GM18520 (cell line): Measurements from ENCODE around the gene CFAP221.
"Not testable (repeated sequence)": the region's sequence is repeated elsewhere in the genome, so short reads cannot be mapped to it uniquely, and the experiment has no call there.

Source experiments
- ATAC-seq: cut with Tn5 transposase; IDR thresholded peaks from one replicate; pipeline ENCODE4 v1.9.1; 2021; ENCODE audit not compliant: unreplicated experiment

The CFAP221 gene

GRCh38 chr2:119584469-119584868 is 40.2 kb downstream of the CFAP221 start:
- ATAC-seq: no peak

GRCh38 chr2:119586085-119586484 is 41.8 kb downstream of the CFAP221 start:
- no peak for ATAC-seq

- no peak for ATAC-seq
Observed at GRCh38 chr2:119590873-119591272, 46.6 kb downstream of the CFAP221 start.

GRCh38 chr2:119591523-119591922 is 47.3 kb downstream of the CFAP221 start:
- ATAC-seq: no peak

GRCh38 chr2:119592436-119592835 is 48.2 kb downstream of the CFAP221 start:
- ATAC-seq: no peak

- ATAC-seq: no peak
Observed at GRCh38 chr2:119596638-119597037, 52.4 kb downstream of the CFAP221 start.

GRCh38 chr2:119598596-119599263 is 54.5 kb downstream of the CFAP221 start:
- no peak for ATAC-seq

GRCh38 chr2:119599384-119599783 is 55.1 kb downstream of the CFAP221 start:
- no peak for ATAC-seq

- no peak for ATAC-seq
Observed at GRCh38 chr2:119605096-119605495, 60.8 kb downstream of the CFAP221 start.

GRCh38 chr2:119606674-119607073 is 62.4 kb downstream of the CFAP221 start:
- ATAC-seq: no peak

GRCh38 chr2:119608553-119608952 is 64.3 kb downstream of the CFAP221 start:
- ATAC-seq: no peak

GRCh38 chr2:119609337-119609736 is 65.1 kb downstream of the CFAP221 start:
- ATAC-seq: no peak

GRCh38 chr2:119614140-119614539 is 69.9 kb downstream of the CFAP221 start:
- not testable (repeated sequence) for ATAC-seq

GRCh38 chr2:119616421-119616820 is 72.2 kb downstream of the CFAP221 start:
- no peak for ATAC-seq

- no peak for ATAC-seq
Observed at GRCh38 chr2:119617455-119617854, 73.2 kb downstream of the CFAP221 start.

GRCh38 chr2:119618725-119619124 is 74.5 kb downstream of the CFAP221 start:
- ATAC-seq: not testable (repeated sequence)

- ATAC-seq: no peak
Observed at GRCh38 chr2:119625226-119625625, 81.0 kb downstream of the CFAP221 start.

GRCh38 chr2:119629323-119629825 is 85.1 kb downstream of the CFAP221 start:
- no peak for ATAC-seq

GRCh38 chr2:119630121-119630520 is 85.9 kb downstream of the CFAP221 start:
- no peak for ATAC-seq

- ATAC-seq: no peak
Observed at GRCh38 chr2:119637371-119637770, 93.1 kb downstream of the CFAP221 start.

GRCh38 chr2:119638246-119638645 is 94.0 kb downstream of the CFAP221 start:
- no peak for ATAC-seq

GRCh38 chr2:119638685-119639554 is 94.7 kb downstream of the CFAP221 start:
- ATAC-seq: no peak
